Subcutaneous abdominal adipose tissue (tissue), 5 donors: ENCODE measurements around the gene PMFBP1.

Experiments
- H3K27ac ChIP-seq: one replicate; pipeline ENCODE4 v1.7.0; 2013; ENCODE audit warnings: low read depth, mild to moderate bottlenecking, inconsistent platforms, low read length, moderate library complexity
- H3K27me3 ChIP-seq, 5 donors: one replicate each; pipeline ENCODE4 v1.7.0; 2013; ENCODE audit warnings: low read length in 5 of 5, inconsistent platforms in 1 of 5; ENCODE audit not compliant: control insufficient read depth in 5 of 5, insufficient read depth in 4 of 5
- H3K36me3 ChIP-seq, 5 donors: one replicate each; pipeline ENCODE4 v1.7.0; 2013; ENCODE audit warnings: low read length in 5 of 5; ENCODE audit not compliant: control insufficient read depth in 5 of 5, insufficient read depth in 5 of 5
- H3K4me1 ChIP-seq, 5 donors: one replicate each; pipeline ENCODE4 v1.7.0; 2013; ENCODE audit warnings: low read length in 5 of 5, mild to moderate bottlenecking in 3 of 5, moderate library complexity in 1 of 5; ENCODE audit not compliant: control insufficient read depth in 5 of 5, insufficient read depth in 5 of 5
- H3K4me3 ChIP-seq, 5 donors: one replicate each; pipeline ENCODE4 v1.7.0; 2013; ENCODE audit warnings: low read length in 5 of 5, low read depth in 1 of 5
- H3K9ac ChIP-seq, 5 donors: one replicate each; pipeline ENCODE4 v1.7.0; 2013; ENCODE audit warnings: low read length in 5 of 5, mild to moderate bottlenecking in 4 of 5, moderate library complexity in 3 of 5
- H3K9me3 ChIP-seq, 5 donors: one replicate each; pipeline ENCODE4 v1.7.0; 2013; ENCODE audit warnings: low read length in 5 of 5; ENCODE audit not compliant: control insufficient read depth in 5 of 5
- donor health status: healthy.
- donor health status: healthy.
- donor health status: healthy.
- donor health status: healthy.
- donor health status: healthy.

The PMFBP1 gene

GRCh38 chr16:72109966-72110530 lies 61.9 kb downstream of the PMFBP1 start:
- H3K4me3 ChIP-seq: no peak overlapping the region
- peaks cover 6 to 86% (median 80%) of the 10 kb centered on the region in 5 donors for H3K36me3 ChIP-seq

GRCh38 chr16:72109300-72109699 lies 62.7 kb downstream of the PMFBP1 start:
- Histone ChIP-seq H3K9me3 (no peaks in the 10 kb centered on the region), H3K27ac (no peak overlapping the region), H3K4me3 (no peak overlapping the region), H3K4me1 (no peaks in the 10 kb centered on the region), H3K36me3 (peaks cover 6 to 93% (median 88%) of the 10 kb centered on the region in 5 donors), H3K27me3 (no peaks in the 10 kb centered on the region), H3K9ac (no peak overlapping the region)

More at GRCh38 chr16:72109966-72110530, 61.9 kb downstream of the PMFBP1 start:
- H3K27ac ChIP-seq: no peak overlapping the region
- no peaks in the 10 kb centered on the region for H3K9me3 ChIP-seq
- no peak overlapping the region for H3K9ac ChIP-seq
- no peaks in the 10 kb centered on the region for H3K4me1 ChIP-seq
- H3K27me3 ChIP-seq: no peaks in the 10 kb centered on the region

GRCh38 chr16:72108353-72109102 lies 63.4 kb downstream of the PMFBP1 start:
- no peak overlapping the region for H3K27ac ChIP-seq
- H3K4me3 ChIP-seq: no peak overlapping the region
- H3K36me3 ChIP-seq: peaks cover 6 to 100% (median 95%) of the 10 kb centered on the region in 5 donors
- H3K9me3 ChIP-seq: no peaks in the 10 kb centered on the region
- H3K27me3 ChIP-seq: no peaks in the 10 kb centered on the region
- no peaks in the 10 kb centered on the region for H3K4me1 ChIP-seq
- no peak overlapping the region for H3K9ac ChIP-seq

GRCh38 chr16:72107371-72107770 lies 64.6 kb downstream of the PMFBP1 start:
- H3K9me3 ChIP-seq: no peaks in the 10 kb centered on the region
- no peaks in the 10 kb centered on the region for H3K4me1 ChIP-seq
- H3K27me3 ChIP-seq: no peaks in the 10 kb centered on the region
- peaks cover 6 to 100% (median 99%) of the 10 kb centered on the region in 5 donors for H3K36me3 ChIP-seq
- no peak overlapping the region for H3K9ac ChIP-seq
- no peak overlapping the region for H3K4me3 ChIP-seq
- no peak overlapping the region for H3K27ac ChIP-seq

GRCh38 chr16:72105978-72106377 lies 66.0 kb downstream of the PMFBP1 start:
- Histone ChIP-seq H3K9ac (no peak overlapping the region), H3K4me3 (no peak overlapping the region), H3K27ac (no peak overlapping the region), H3K27me3 (no peaks in the 10 kb centered on the region), H3K4me1 (no peaks in the 10 kb centered on the region), H3K36me3 (peaks cover 9 to 100% (median 99%) of the 10 kb centered on the region in 5 donors), H3K9me3 (no peaks in the 10 kb centered on the region)

GRCh38 chr16:72104905-72105304 lies 67.0 kb downstream of the PMFBP1 start:
- no peaks in the 10 kb centered on the region for H3K9me3 ChIP-seq
- H3K4me1 ChIP-seq: no peaks in the 10 kb centered on the region
- no peaks in the 10 kb centered on the region for H3K27me3 ChIP-seq
- no peak overlapping the region for H3K27ac ChIP-seq
- no peak overlapping the region for H3K9ac ChIP-seq
- no peak overlapping the region for H3K4me3 ChIP-seq
- peaks cover 6 to 100% (median 99%) of the 10 kb centered on the region in 5 donors for H3K36me3 ChIP-seq

- no peak overlapping the region for H3K9ac ChIP-seq
- H3K9me3 ChIP-seq: no peaks in the 10 kb centered on the region
- H3K4me1 ChIP-seq: no peaks in the 10 kb centered on the region
- H3K36me3 ChIP-seq: peaks cover 15 to 99% (median 98%) of the 10 kb centered on the region in 5 donors
- no peak overlapping the region for H3K27ac ChIP-seq
- no peaks in the 10 kb centered on the region for H3K27me3 ChIP-seq
- no peak overlapping the region for H3K4me3 ChIP-seq
Measured at GRCh38 chr16:72101195-72101594, 70.8 kb downstream of the PMFBP1 start.

- Histone ChIP-seq H3K27me3 (no peaks in the 10 kb centered on the region), H3K9ac (no peak overlapping the region), H3K36me3 (peaks cover 15 to 86% (median 83%) of the 10 kb centered on the region in 5 donors), H3K4me1 (peaks cover 5 to 14% (median 10%) of the 10 kb centered on the region in 5 donors), H3K27ac (no peak overlapping the region), H3K9me3 (no peaks in the 10 kb centered on the region), H3K4me3 (no peak overlapping the region)
Measured at GRCh38 chr16:72099377-72099818, 72.6 kb downstream of the PMFBP1 start.

GRCh38 chr16:72098936-72099335 lies 73.0 kb downstream of the PMFBP1 start:
- no peak overlapping the region for H3K4me3 ChIP-seq
- peaks cover 6 to 19% (median 14%) of the 10 kb centered on the region in 5 donors for H3K4me1 ChIP-seq
- no peak overlapping the region for H3K9ac ChIP-seq
- peaks cover 15 to 81% (median 78%) of the 10 kb centered on the region in 5 donors for H3K36me3 ChIP-seq
- no peak overlapping the region for H3K27ac ChIP-seq
- H3K9me3 ChIP-seq: no peaks in the 10 kb centered on the region
- H3K27me3 ChIP-seq: no peaks in the 10 kb centered on the region

GRCh38 chr16:72094266-72094610 lies 77.7 kb downstream of the PMFBP1 start:
- Histone ChIP-seq H3K9ac (peak overlapping the region; percentile 91 to 99 (median 98)), H3K27ac (peak overlapping the region; percentile 94), H3K36me3 (peaks cover 24 to 49% (median 45%) of the 10 kb centered on the region in 5 donors), H3K9me3 (no peaks in the 10 kb centered on the region), H3K4me3 (peak overlapping the region; percentile 90 to 98 (median 96)), H3K4me1 (peaks cover 16 to 39% (median 32%) of the 10 kb centered on the region in 5 donors), H3K27me3 (no peaks in the 10 kb centered on the region)
